Omental fat pad (tissue), 4 donors: Measurements from ENCODE around the gene ATIC. TPM values are rescaled to one million over a fixed set of nuclear protein-coding genes. Genes with fewer than 3 reads are reported as not detected.

Experiments
- ATAC-seq: fragments of 150-250 bp; one replicate; pipeline ENCODE4 v1.9.1; 2016; ENCODE audit warnings: mild to moderate bottlenecking, moderate library complexity; ENCODE audit not compliant: low FRiP score
- DNase-seq: peaks from one replicate; pipeline ENCODE4 v3.0.0-alpha.2; 2019; ENCODE audit warnings: low spot score
- total RNA-seq, 4 donors: library from RNA; depleted of rRNA; stranded (reverse); fragments of >200 nt; gene quantifications; one replicate each; pipeline ENCODE4 v1.1.0, GENCODE V29; 2016
- TF ChIP-seq, protein P1 (sequence below), 3 donors: fragments of 450-650 bp; IDR thresholded peaks; one replicate each; pipeline ENCODE4 v1.5.1; 2016 to 2017; ENCODE audit warnings: antibody characterized with exemption in 3 of 3, mild to moderate bottlenecking in 3 of 3, moderate library complexity in 2 of 3

ATIC gene
- 10 to 100 TPM; 28.2 to 62.1 (median 35.9) TPM for total RNA-seq

DNA sequence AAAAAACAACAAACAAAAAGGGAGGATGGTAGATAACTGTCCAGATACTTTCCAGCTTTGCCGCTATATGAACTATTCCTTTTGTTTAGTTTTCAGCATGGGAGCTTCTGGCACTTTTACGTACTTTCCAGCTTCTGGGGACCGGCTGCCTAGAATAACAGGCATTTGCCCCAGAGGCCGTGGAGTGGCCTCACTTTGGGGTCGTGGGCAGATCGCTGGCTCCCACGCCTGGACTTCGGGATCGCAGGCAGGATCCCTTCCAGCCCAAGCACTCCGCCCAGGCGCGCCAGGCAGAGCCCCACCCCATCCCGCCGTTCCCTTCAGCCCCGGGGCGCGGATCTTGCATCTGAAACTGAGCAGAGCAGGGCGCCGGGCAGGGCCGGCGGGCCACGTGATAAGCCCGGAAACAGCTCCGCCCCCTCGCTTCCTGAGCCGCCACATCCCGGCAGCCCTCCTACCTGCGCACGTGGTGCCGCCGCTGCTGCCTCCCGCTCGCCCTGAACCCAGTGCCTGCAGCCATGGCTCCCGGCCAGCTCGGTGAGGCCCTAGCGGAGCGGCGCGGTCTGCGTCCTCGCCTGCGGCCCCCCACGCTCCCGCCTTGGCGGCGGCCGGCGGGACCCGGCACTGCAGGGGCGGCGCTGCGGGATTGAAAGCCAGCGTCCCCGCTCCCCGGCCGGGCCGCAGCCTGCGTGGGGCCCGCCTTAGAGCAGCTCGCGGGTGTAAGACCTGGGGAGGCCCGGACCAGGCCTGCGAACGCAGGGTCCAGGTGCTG, at the start of gene ATIC:
Gene ATIC, plus strand, starts transcription at position 435 of the 772 bp plus-strand sequence. Its CDS starts 84 bp downstream, at position 519.
- TF ChIP-seq, protein P1, sequence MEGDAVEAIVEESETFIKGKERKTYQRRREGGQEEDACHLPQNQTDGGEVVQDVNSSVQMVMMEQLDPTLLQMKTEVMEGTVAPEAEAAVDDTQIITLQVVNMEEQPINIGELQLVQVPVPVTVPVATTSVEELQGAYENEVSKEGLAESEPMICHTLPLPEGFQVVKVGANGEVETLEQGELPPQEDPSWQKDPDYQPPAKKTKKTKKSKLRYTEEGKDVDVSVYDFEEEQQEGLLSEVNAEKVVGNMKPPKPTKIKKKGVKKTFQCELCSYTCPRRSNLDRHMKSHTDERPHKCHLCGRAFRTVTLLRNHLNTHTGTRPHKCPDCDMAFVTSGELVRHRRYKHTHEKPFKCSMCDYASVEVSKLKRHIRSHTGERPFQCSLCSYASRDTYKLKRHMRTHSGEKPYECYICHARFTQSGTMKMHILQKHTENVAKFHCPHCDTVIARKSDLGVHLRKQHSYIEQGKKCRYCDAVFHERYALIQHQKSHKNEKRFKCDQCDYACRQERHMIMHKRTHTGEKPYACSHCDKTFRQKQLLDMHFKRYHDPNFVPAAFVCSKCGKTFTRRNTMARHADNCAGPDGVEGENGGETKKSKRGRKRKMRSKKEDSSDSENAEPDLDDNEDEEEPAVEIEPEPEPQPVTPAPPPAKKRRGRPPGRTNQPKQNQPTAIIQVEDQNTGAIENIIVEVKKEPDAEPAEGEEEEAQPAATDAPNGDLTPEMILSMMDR (IDR thresholded peaks at IDR 0.05), result no peak
- ATAC-seq, result peak; percentile 100

DNA sequence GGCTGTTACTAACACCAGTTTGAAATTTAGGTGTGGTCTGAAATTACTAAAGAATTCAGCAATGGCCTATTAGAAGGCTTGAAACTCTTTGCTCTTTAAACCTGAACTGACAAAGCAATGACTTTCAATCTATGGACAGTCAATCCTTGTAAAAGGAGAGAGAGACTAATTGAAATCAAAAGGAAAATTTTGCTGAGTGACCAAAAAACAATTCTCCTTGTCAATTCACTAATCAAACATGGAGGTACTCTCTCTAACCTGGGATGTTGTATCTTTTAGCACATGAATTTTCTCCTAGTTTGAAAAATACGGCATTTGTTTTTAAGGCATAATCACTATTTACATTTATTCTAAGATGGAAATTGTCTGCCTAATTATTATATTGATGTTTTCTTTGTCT, 49.6 kb upstream of the ATIC start:
- TF ChIP-seq, protein P1 (IDR thresholded peaks at IDR 0.05), result no peak
- ATAC-seq, result no peak

More for the DNA sequence above, at the start of gene ATIC:
- peak; percentile 85 for DNase-seq

DNA sequence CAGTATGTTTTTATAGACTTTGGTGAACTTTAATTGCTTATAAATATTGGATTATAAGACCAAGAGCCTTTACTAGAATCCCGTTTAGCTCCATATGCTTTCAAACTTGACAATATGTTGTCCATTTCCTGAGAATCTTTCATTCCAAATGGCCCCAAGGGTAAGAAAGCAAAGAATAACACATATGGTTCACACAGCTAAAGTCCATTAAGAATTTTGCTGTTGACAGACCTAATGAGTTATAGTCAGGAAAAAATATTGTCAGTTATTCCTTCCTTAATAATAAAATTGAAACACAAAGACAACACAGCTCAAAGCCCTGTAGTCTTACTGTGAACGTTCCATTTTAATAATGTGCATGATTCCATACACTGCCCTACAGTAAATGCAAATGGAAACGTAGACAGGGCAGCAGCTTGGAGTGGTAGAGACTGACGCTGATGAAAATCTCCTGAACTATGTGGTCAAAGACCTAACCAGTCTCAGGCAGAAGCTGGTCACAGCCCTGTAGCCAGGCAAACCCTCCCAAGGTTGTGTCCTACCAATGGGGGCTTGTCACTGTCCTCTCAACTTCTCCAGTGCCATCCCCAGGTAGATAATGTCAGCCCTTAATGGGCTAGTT, 49.0 kb upstream of the ATIC start:
- TF ChIP-seq, protein P1 (IDR thresholded peaks at IDR 0.05), result no peak
- no peak for ATAC-seq
- DNase-seq, result no peak

More for the DNA sequence above, 49.6 kb upstream of the ATIC start:
- DNase-seq, result no peak

DNA sequence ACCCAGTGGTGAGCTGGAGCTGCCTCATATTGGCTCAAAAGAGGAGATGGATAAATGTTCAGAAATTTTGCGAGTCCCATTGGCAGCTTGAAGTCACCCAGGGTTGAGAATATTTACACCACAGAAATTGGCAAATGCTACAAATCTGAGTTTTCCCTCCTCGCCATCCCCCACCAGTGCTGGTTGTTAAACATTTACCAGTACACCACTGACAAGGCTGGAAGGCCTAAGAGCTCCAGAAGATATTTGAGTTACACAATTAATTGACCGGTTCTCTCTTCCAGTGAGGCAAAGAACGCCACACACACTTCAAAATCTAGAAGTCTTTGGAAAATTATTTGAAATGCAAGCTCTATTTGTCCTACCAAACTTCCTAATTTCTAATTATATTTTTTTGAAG, 47.5 kb upstream of the ATIC start:
- no peak for DNase-seq
- ATAC-seq, result no peak
- TF ChIP-seq, protein P1 (IDR thresholded peaks at IDR 0.05), result no peak

DNA sequence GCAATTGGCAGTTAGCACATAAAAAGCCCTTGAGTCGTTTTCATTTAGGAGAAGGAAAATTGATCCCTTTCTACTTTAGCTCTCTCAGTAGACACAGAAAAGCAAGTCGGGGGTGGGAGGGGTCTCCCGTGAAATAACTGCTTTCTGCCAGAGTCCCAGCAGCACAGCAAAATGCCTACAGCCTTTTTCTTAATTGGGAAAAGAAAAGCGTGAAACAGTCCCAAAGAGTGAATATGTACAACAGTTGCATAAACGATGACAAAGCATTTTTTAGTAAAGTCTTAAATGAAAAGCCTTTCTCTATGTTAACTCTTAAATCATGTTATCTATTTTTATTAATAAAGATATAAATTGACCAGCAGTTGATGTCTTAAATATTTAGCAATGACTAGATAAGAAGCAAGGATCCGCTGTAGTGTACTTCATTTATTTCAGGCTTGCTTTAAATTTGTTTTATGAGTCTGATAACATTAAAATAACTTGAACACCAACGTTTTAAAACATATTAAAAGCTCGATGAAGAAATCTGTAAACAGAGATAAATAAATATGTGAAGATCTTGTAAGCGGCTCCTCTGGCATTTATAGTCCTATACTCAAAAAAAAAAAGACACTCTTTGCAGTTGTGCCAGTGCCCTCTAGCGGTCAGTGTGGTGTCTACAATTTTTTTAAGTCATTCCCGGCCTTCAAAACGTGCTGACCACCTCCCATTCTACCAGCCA, 42.3 kb upstream of the ATIC start:
- ATAC-seq (no peak), DNase-seq (no peak)
- TF ChIP-seq, protein P1 (IDR thresholded peaks at IDR 0.05), result no peak

DNA sequence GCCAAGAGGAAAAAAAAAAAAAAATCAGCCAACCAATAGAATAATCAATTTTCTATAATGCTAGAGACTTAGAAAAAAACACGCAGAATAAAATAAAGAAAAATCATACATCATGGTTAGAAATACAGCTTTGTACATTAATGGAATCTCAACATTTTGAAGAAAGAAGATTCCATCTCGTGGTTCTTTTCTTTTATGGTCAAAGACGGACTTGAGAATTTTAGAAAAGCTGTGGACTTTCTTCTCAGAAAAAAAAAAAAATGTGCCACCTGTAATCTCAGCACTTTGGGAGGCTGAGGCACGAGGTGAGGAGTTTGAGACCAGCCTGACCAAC, 41.8 kb upstream of the ATIC start:
- DNase-seq (no peak), ATAC-seq (no peak)
- TF ChIP-seq, protein P1 (IDR thresholded peaks at IDR 0.05), result no peak
